NCI-H2227 (cell line): ENCODE results near the gene PLEKHA7.
A peak's percentile ranks its signal among the peaks of the same experiment; 100 is the strongest.
"Not testable (repeated sequence)": the region's sequence is repeated elsewhere in the genome, so short reads cannot be mapped to it uniquely, and the experiment has no call there.

Experiments
- DNase-seq: peaks from one replicate; lab custom pipeline; 2025; ENCODE audit not compliant: unreplicated experiment; lab: John Stamatoyannopoulos, UW

The PLEKHA7 gene

DNA sequence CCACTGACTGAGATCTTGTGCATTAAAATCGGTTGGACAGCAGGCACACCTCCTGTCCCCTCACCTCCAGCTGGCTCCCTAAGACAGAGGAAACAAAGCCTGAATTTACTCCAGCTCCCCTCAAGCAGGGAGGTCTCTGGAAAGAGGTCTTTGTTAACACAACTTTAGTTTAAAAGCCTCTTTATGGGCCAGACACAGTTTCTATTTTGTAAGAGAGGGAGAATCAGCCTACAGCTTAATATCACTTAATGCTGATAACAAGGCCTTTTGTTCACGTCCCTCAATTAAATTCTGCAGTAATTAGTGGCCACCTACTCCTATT is 36.3 kb downstream of the PLEKHA7 start:
- DNase-seq = no peak

DNA sequence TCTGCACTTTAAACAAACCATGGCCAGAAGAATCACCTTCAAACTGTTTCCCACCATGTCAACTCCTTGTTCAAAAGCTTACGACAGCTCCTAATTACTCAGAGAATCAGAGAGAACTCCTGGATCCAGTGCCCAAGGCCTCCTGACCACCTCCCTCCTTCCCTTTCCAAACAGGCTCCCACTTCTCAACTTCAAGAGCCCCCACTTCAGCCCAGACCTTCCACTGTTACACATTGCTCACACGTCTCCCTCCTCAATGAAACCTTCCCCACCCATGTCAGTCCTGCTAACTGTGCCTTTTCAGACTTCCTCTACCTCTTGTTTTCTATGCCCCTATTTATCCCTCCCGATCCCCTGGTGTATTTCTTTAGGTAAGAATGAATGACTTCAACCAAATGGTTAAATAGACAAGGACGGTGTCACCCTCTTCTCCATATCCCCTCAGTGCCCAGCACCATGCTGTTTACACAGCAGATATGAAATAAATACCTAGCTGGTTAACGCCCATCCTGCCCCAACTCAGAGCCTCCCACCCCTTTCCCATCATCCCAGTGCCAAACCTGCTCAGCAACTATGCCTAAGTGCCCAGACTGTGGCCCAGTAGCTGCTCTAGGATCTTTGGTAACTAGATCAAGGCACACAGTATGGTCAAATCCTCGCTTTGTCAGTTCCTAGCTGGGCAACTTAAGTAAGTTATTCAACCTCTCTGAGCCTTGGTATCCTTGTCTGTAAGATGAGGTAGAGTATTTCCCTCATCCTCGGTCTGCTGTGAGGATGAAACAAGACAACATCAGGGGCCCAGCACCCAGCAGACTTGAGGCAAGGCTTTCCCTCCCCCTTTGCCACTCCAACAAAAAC is 36.8 kb downstream of the PLEKHA7 start:
- DNase-seq = no peak

DNA sequence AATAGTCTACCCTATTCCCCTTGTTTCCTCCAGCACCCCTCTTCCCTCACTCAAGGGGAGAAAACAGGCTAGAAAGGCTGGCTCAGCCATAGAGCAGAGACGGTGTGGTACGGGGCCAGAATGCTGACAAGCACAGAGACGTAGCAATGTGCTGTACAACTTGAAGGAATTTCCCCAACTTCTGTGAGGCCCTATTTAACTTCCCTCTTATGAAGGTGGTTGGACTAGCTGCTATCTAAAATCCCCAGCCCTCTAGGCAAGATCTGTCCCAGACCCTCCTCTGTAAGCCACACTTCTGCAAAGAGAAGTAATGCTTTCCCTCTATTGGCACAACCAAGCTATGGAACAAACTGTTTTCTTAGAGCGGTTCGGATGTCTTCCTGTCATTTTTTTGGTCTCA is 37.8 kb downstream of the PLEKHA7 start:
- no peak for DNase-seq

DNA sequence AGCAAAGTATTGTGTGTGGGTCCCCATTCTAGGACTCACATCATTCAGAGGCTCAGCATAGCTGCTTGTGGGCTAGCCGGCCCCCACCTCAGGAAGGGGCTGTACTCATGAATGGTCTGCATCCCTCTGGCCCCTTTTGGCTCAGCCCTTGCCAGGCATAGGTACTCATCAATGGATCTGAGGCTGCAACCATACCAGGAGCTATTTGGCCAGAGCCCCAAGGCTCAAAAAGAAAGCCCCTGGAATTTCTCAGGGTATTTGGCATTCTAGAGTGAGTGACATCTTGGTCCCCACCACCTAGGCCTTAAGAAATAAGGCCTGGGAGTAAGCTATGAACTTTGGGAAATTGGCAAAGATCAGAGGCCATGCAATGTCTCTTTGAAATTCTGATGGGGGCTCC is 38.3 kb downstream of the PLEKHA7 start:
- no peak for DNase-seq

DNA sequence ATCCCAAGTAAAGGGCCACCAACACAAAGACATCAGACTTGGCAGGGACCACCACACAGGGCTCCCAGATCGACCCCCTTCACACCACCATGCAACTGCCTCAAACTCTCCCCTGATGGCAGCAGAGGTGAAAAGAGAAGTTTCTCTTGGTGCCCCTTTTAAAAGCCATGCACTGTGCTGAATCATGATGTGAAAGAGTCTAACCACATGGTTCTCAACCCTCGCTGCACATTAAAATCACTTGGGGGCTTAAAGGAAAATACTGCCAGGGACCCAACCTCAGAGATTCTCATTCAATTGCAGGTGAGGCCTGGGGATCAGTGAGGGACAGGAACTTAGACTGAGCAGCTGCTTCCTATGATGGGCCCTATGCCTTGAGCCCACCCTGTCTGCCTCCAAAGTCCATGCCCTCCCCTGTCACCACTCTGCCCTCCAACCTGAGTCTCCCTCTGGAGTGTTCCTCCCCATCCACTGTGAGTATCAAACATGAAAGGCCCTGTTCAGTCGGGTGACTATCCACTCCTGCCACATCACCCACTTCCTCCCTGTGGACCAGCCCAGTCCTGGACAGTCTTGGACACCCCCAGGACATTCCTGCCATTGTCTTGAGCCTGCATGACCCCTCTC is 40.8 kb downstream of the PLEKHA7 start:
- no peak for DNase-seq

DNA sequence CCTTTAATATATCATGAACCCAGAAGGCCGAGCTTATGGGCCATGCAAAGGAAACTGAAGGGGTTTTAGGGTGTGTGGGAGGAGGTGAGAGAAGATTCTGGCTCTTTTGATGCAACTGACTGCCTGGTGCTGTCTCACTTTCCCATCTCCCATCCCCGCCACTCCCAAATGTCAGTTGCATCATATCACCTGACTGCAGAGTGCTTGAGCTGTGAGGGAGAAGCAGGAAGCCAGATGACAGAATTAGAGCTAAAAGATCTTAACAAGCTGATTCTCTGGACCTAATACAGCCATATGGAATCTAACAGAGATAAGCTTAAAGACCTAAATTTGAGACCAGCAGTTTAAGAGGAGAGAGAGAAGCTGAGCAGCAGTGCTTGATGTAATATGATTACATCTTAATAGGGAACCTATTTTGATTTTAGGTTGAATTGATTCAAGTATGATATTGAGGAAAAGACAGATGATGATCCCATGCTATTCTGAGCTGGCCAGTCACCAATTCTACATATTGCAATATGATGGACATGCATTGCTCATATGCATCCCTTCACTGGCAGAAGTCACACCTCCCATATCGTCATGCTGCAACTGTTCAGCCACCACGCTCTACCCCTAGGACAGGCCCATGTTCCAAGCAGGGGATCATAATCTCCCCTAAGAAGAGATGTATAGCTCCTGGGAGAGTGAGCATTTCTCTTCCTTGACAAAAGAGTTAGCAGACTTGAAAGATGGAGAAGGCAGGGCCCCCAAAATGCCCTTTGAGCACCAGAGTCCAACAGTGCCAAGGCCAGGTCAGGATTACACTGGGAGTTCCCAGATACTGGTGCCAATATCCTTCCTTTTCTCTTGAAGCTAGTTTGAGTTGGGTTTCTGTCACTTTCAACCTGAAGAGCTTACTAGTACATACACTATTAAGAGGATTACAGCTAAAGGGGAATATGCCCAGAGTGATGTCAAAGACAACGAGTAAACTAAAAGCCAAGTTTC is 44.9 kb downstream of the PLEKHA7 start:
- DNase-seq = no peak

DNA sequence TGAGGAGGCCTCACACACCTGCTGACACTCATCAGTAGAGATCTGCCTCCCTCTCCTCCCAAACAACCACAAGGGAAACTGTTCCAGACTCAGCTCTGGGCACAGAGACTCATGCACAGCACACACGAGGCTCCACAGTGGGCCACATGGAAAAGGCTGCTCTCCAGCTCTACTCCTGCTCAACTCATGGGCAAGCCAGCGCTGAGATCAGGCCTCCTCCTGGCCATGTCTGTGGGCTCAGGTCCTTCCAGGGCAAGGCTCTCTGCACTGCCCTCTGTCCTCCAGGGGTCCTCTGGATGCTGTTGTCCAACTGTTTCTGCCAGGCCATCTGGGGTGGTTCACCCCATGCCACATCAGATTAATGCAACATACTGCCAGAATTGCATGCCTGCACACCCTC is 46.0 kb downstream of the PLEKHA7 start:
- no peak for DNase-seq

DNA sequence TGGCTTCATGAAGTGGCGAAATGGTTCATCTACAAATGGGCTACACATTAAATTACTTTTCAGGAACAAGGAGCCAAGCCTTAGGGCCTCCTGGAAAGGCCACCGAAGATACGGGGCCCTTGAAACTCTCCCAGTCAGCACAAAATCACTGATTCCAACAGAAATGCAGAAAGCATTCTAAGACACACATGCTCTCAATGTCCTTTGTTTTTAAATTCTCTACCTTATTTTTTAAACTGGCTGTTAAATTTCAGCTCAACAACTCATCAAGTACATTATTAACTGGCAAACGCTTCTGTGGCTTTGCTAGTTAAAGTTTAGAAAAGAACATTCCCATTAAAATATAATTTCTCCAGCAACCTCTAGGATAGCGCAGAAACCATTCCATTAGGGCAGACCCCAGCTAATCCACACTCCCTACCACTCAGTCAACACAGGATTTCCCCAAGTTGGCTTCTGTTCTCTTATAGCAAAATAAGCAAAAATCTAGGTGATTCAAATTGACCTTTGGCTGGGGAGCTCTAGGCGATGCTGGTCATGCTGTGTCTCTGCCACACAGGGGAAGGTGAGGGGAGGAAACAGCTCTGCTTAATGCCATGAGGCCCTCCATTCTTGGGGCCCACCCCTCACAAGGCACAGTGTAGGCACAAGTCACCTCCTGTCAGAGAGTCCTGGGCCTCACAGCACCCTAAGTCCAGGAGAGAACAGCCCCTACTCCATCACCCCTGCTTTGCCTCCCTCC is 47.1 kb downstream of the PLEKHA7 start:
- no peak for DNase-seq

DNA sequence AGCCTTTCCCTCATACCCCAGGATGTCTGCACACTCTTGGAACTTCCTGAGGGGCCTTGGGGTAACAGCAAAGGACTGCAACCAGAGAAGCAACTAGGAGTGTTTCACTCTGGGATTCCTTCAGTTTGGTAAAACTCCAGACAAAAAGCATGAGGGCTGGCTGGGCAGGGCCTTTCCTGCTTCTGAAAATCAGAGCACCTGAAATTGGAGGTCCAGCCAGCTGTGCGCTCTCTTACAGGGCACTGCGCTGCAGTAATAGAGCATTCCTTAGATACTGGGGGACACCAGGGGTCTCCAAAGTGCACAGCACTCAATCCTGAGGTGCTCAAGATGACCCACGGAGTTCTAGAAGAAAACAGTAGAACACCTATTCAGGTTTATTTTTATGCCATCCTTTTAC is 49.7 kb downstream of the PLEKHA7 start:
- no peak for DNase-seq

DNA sequence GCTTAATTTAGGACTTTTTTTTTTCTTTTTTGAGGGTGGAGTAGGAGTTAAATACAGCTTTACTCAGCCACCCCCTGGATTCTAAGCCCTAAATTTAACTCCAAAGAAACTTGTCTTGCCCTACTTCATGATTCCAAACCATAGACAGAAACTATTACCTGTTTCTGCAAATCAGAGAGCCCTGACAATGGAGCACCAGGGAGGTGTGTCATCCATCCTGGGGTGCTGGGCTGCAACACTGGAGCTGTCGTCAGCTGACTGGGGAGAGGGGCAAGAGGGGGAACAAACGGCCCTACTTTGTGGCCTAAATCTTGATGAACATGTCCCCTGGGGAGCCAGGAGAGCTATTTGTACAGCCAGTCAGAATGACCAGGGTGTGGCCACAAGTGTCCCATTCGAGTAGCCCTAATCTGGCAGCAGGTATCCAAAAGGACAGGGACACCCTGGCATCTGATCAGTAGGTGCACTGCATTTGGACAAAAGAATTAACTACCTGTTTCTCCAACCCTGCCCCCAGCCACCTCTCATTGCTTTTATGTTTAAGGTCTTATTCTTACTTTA is 50.8 kb downstream of the PLEKHA7 start:
- DNase-seq = no peak

DNA sequence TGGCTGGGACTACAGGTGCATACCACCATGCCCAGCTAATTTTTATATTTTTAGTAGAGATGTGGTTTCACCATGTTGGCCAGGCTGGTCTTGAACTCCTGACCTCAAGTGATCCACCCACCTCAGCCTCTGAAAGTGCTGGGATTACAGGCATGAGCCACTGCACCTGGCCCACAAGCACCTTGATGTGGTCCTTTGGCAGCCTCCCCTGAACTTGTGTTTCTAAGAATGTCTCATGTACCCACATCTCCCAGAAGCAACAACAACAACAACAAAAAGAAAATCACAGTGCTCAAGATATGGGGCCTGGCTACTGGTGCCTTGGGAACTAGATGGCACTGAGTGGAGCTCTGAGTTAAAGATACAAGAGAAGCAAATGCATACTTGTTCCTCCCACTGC is 51.6 kb downstream of the PLEKHA7 start:
- DNase-seq = not testable (repeated sequence)

DNA sequence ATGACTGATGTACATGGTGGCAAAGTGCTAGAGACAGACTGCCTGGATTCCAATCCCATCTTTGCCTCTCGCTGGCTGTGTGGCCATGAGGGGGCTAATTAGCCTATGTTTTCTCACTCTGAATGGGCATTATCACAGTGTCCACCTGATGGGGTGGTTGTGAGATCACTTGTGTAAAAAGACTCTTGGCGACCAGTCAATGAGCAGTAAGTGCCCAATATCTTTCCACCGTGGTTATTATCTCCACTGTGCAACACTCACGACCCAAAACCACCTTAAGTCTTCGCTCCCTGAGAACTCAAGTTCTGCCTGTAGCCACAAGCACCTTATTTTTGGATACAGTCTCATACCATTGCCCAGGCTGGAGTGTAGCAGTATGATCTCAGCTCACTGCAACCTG is 52.1 kb downstream of the PLEKHA7 start:
- no peak for DNase-seq

DNA sequence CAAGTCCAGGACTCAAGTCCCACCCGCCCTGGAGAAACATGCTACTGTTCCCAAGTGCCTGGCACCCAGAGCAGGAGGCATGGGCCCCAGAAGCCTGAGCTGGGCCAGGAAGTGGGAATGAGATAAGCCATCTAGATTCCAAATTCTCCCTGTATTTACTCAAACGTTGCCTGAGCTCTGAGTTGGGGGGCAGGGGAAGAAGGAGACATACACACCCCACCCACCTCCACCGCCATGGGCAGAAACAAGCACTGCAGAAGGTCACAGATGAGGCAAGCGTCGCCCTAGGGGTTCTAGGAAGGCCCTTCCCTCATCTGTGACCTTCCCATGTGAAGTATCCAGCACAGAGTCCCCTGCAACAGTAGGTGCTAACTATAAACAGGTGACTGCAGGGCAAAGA is 54.0 kb downstream of the PLEKHA7 start:
- no peak for DNase-seq

DNA sequence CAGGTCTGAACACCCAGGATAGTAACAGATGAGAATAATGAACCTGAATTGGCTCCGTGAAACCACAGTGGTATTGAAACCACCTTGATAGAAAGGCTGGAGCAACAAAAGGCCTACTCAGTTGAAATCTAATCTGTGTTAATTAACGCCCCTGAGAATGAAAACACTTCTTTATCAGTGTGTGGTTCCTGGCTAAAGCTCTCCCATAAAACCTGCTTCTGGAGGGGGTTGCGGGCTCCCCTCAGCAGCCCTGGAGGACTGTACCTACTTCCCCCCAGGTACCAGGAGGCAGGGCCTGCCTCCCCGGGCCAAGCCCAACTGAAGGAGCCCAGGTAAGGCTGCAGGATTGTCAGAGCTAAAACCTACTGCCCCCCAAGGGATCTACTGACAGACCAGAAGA is 54.6 kb downstream of the PLEKHA7 start:
- DNase-seq = no peak

DNA sequence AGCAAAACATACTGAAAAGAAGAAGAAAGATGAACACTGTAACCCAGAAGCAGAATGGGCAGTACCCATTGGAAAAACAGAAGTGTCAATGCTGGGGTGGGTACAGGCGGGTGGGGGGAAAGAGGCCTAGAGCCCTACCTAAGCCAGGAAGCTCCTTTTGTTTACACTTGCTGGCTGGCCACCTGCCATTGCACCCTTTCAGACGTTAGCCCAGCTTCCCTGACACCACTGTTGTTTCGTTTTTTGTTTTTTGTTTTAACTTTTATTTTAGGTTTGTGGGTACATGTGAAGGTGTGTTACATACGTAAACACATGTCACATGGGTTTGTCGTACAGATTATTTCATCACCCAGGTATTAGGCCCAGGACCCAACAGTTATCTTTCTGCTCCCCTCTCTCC is 55.4 kb downstream of the PLEKHA7 start:
- DNase-seq = no peak

DNA sequence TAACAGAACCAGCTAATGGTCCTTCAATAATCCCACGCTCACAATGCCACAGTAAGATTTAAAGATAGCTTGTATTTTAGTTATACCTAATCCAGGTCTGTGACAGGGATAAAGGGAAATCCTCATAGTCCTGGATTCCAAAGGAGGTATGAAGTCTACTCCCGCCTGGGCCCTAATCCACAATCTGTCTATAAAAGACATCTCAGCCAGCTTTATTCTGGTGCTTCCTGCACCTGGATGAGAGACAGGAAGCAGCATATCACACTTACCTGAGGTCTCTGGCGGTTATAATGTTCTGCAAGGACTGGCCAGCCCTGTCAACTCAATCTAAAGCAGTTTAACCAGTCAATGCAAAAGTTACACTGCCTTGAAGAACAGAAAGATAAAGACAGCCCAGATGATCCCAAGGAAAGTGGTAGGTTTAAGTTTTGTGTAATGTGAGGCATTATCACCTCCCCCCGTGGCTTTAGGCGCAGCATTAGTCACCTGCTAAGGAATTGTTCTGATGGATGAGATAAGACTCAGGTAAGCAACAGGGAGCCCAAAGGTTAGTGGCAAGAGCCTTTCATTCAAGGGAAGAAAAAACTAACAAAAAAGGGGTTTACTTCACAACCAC is 57.6 kb downstream of the PLEKHA7 start:
- no peak for DNase-seq

DNA sequence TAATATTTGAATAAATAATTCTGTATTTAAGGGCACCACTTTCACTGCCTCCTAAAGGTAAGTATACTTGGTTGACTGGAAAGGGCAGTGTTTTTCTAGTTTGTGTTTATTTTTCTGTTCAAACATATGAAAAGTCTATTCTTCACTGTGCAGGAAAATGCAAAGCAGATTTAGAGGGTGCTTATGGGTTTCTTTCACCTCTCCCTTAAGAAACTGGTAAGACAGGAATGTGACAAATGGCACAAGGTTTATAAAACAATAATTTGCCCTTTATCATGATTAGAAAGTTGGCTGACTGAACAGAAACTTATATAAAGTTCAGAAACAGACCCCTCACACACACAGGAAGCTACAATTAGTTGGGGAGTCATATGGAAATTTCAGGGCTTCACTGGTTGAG is 60.6 kb downstream of the PLEKHA7 start:
- no peak for DNase-seq

DNA sequence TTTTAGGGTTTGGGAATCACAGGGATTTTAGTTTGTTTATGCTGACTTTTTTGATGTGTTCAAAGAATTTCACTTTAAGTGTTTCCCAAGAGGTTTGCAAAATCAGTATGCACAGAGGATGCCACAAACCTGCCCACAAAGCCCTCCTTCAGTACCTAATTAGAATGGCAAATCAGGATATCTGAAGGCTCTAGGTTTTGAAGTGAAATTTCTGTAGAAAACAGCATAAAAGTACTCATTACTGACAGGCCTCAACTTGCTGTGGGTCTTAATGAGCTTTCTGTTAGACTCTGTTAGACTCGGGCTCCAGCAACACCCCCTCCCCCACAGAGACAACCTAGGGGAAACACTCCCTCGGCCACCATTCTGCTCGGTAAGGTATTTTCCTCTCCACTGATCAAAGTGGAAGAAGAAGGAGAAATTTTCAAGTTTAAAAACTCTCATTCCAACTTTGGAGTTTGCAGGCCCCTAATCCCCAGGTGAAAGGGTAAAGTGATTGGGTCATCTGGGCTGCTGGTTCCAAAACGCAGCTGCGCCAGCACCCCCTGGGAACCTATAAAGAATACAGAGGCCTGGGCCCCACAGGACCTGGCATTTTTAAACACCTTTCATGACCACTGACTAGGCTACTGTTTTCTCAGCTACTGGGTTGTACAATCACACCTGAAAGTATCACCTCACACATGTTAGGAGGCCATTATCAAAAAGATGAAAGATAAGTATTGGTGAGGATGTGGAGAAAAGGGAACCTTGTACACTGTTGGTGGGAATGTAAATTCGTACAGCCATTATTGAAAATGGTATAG is 67.5 kb downstream of the PLEKHA7 start:
- DNase-seq = no peak

DNA sequence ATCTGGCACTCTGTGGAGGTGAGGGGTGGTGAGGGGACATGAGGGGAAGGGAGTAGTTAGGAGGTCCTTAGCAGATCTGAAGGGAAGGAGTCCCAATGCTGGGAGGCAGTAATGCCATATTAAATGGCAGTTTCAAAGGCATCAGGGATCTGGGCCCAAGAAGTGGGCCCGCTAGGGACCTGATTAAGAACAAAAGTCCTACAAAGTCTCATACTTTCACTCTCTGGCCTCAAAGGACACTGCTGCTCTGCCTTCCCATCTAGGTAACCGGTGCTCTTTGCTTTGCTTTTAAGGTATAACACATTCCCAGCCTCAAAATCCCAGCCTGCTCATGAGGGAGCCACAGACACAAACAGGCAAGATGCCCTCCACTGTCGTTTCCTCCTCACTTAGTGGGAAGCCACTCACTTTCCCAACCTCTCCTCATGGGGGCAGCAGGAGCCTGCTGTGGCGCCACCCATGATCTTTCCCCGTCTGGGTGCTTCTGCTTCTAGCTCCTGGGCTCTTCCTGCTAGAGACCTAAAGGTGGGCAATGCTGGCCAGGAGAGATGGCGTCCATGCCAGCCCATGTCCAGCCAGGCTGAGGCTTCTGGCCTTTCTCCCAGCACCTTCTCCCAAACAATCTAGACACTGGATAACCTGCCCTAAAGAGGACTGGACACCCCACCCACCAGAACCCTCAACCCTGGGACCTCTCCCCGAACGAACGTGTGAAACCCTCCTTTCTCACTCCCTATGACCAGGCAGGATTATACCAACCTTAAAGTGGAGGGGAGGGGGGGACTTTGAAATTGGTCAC is 68.3 kb downstream of the PLEKHA7 start:
- DNase-seq = peak; percentile 42
